Measurements from ENCODE around the gene MINDY4. TPM values are rescaled to one million over a fixed set of nuclear protein-coding genes. Genes with fewer than 3 reads are reported as not detected.

Gene MINDY4
- total RNA-seq, 2 donors from 2014 or later: 0.93 to 2.5 TPM

GRCh38 chr7:30844916-30845315, 73.7 kb downstream of the MINDY4 start:
- H3K9me3 Mint-ChIP-seq: no peaks in the 10 kb centered on the region
- H3K27ac Mint-ChIP-seq: no peak overlapping the region
- H3K36me3 Mint-ChIP-seq: no peaks in the 10 kb centered on the region
- ATAC-seq (no peak), DNase-seq (ENCODE audit: low spot score) (no peak)
- H3K4me3 Mint-ChIP-seq: no peak overlapping the region
- H3K4me1 Mint-ChIP-seq (ENCODE audit: low read depth in 2 of 2): no peaks in the 10 kb centered on the region
- H3K27me3 Mint-ChIP-seq: no peaks in the 10 kb centered on the region

GRCh38 chr7:30845426-30846135, 74.4 kb downstream of the MINDY4 start:
- Mint-ChIP-seq H3K27ac (no peak overlapping the region), H3K36me3 (no peaks in the 10 kb centered on the region), H3K4me1 (ENCODE audit: low read depth in 2 of 2) (no peaks in the 10 kb centered on the region), H3K9me3 (no peaks in the 10 kb centered on the region), H3K4me3 (no peak overlapping the region), H3K27me3 (no peaks in the 10 kb centered on the region)
- no peak for DNase-seq (ENCODE audit: low spot score)
- no peak for ATAC-seq

- no peaks in the 10 kb centered on the region for H3K9me3 Mint-ChIP-seq
- DNase-seq (ENCODE audit: low spot score): no peak
- ATAC-seq: no peak
- H3K4me3 Mint-ChIP-seq: no peak overlapping the region
- H3K4me1 Mint-ChIP-seq (ENCODE audit: low read depth in 2 of 2): no peaks in the 10 kb centered on the region
- no peak overlapping the region for H3K27ac Mint-ChIP-seq
- H3K36me3 Mint-ChIP-seq: no peaks in the 10 kb centered on the region
- no peaks in the 10 kb centered on the region for H3K27me3 Mint-ChIP-seq
These were observed 75.2 kb downstream of the MINDY4 start for GRCh38 chr7:30846378-30846777.

GRCh38 chr7:30848121-30848855, 77.1 kb downstream of the MINDY4 start:
- H3K27ac Mint-ChIP-seq: no peak overlapping the region
- H3K4me3 Mint-ChIP-seq: no peak overlapping the region
- DNase-seq (ENCODE audit: low spot score) (no peak), ATAC-seq (no peak)
- H3K36me3 Mint-ChIP-seq: no peaks in the 10 kb centered on the region
- no peaks in the 10 kb centered on the region for H3K9me3 Mint-ChIP-seq
- H3K4me1 Mint-ChIP-seq (ENCODE audit: low read depth in 2 of 2): no peaks in the 10 kb centered on the region
- no peaks in the 10 kb centered on the region for H3K27me3 Mint-ChIP-seq

GRCh38 chr7:30849565-30849964, 78.3 kb downstream of the MINDY4 start:
- DNase-seq (ENCODE audit: low spot score) (no peak), ATAC-seq (no peak)
- H3K4me3 Mint-ChIP-seq: no peak overlapping the region
- H3K4me1 Mint-ChIP-seq (ENCODE audit: low read depth in 2 of 2): no peaks in the 10 kb centered on the region
- H3K9me3 Mint-ChIP-seq: no peaks in the 10 kb centered on the region
- H3K27me3 Mint-ChIP-seq: no peaks in the 10 kb centered on the region
- no peaks in the 10 kb centered on the region for H3K36me3 Mint-ChIP-seq
- H3K27ac Mint-ChIP-seq: no peak overlapping the region

- no peak overlapping the region for H3K27ac Mint-ChIP-seq
- ATAC-seq (no peak), DNase-seq (ENCODE audit: low spot score) (no peak)
- H3K9me3 Mint-ChIP-seq: no peaks in the 10 kb centered on the region
- no peaks in the 10 kb centered on the region for H3K4me1 Mint-ChIP-seq (ENCODE audit: low read depth in 2 of 2)
- no peaks in the 10 kb centered on the region for H3K36me3 Mint-ChIP-seq
- H3K27me3 Mint-ChIP-seq: no peaks in the 10 kb centered on the region
- H3K4me3 Mint-ChIP-seq: no peak overlapping the region
These were observed 79.2 kb downstream of the MINDY4 start for GRCh38 chr7:30850426-30850825.

- H3K4me3 Mint-ChIP-seq: no peak overlapping the region
- DNase-seq (ENCODE audit: low spot score): no peak
- H3K36me3 Mint-ChIP-seq: no peaks in the 10 kb centered on the region
- ATAC-seq: no peak
- H3K9me3 Mint-ChIP-seq: no peaks in the 10 kb centered on the region
- H3K4me1 Mint-ChIP-seq (ENCODE audit: low read depth in 2 of 2): no peaks in the 10 kb centered on the region
- no peak overlapping the region for H3K27ac Mint-ChIP-seq
- no peaks in the 10 kb centered on the region for H3K27me3 Mint-ChIP-seq
These were observed 80.6 kb downstream of the MINDY4 start for GRCh38 chr7:30851651-30852307.

- Mint-ChIP-seq H3K36me3 (no peaks in the 10 kb centered on the region), H3K27ac (no peak overlapping the region), H3K4me3 (no peak overlapping the region), H3K9me3 (no peaks in the 10 kb centered on the region), H3K27me3 (no peaks in the 10 kb centered on the region), H3K4me1 (ENCODE audit: low read depth in 2 of 2) (no peaks in the 10 kb centered on the region)
- DNase-seq (ENCODE audit: low spot score) (no peak), ATAC-seq (no peak)
These were observed 81.1 kb downstream of the MINDY4 start for GRCh38 chr7:30852308-30852684.

- ATAC-seq (no peak), DNase-seq (ENCODE audit: low spot score) (no peak)
These were observed 81.6 kb downstream of the MINDY4 start for GRCh38 chr7:30852744-30853288.

GRCh38 chr7:30853576-30853975, 82.4 kb downstream of the MINDY4 start:
- no peaks in the 10 kb centered on the region for H3K9me3 Mint-ChIP-seq
- no peak for DNase-seq (ENCODE audit: low spot score)
- H3K36me3 Mint-ChIP-seq: no peaks in the 10 kb centered on the region
- H3K27me3 Mint-ChIP-seq: no peaks in the 10 kb centered on the region
- H3K27ac Mint-ChIP-seq: no peak overlapping the region
- no peaks in the 10 kb centered on the region for H3K4me1 Mint-ChIP-seq (ENCODE audit: low read depth in 2 of 2)
- peak in 1 of 2 donors; percentile 5 for ATAC-seq
- H3K4me3 Mint-ChIP-seq: no peak overlapping the region

More at GRCh38 chr7:30852744-30853288, 81.6 kb downstream of the MINDY4 start:
- no peaks in the 10 kb centered on the region for H3K27me3 Mint-ChIP-seq
- no peaks in the 10 kb centered on the region for H3K9me3 Mint-ChIP-seq
- no peaks in the 10 kb centered on the region for H3K36me3 Mint-ChIP-seq
- H3K4me3 Mint-ChIP-seq: no peak overlapping the region
- no peak overlapping the region for H3K27ac Mint-ChIP-seq
- H3K4me1 Mint-ChIP-seq (ENCODE audit: low read depth in 2 of 2): no peaks in the 10 kb centered on the region

- Mint-ChIP-seq H3K36me3 (no peaks in the 10 kb centered on the region), H3K4me3 (no peak overlapping the region), H3K4me1 (ENCODE audit: low read depth in 2 of 2) (no peaks in the 10 kb centered on the region), H3K27ac (no peak overlapping the region), H3K9me3 (no peaks in the 10 kb centered on the region), H3K27me3 (no peaks in the 10 kb centered on the region)
- no peak for DNase-seq (ENCODE audit: low spot score)
- no peak for ATAC-seq
These were observed 84.7 kb downstream of the MINDY4 start for GRCh38 chr7:30855936-30856335.

- no peak for ATAC-seq
- no peaks in the 10 kb centered on the region for H3K36me3 Mint-ChIP-seq
- no peaks in the 10 kb centered on the region for H3K9me3 Mint-ChIP-seq
- H3K27me3 Mint-ChIP-seq: no peaks in the 10 kb centered on the region
- no peak overlapping the region for H3K27ac Mint-ChIP-seq
- no peak for DNase-seq (ENCODE audit: low spot score)
- no peaks in the 10 kb centered on the region for H3K4me1 Mint-ChIP-seq (ENCODE audit: low read depth in 2 of 2)
- no peak overlapping the region for H3K4me3 Mint-ChIP-seq
These were observed 87.4 kb downstream of the MINDY4 start for GRCh38 chr7:30858576-30858975.

- DNase-seq (ENCODE audit: low spot score) (no peak), ATAC-seq (peak in 1 of 2 donors; percentile 11)
- Mint-ChIP-seq H3K4me1 (ENCODE audit: low read depth in 2 of 2) (no peaks in the 10 kb centered on the region), H3K36me3 (no peaks in the 10 kb centered on the region), H3K4me3 (no peak overlapping the region), H3K27me3 (no peaks in the 10 kb centered on the region), H3K27ac (no peak overlapping the region), H3K9me3 (no peaks in the 10 kb centered on the region)
These were observed 88.2 kb downstream of the MINDY4 start for GRCh38 chr7:30859202-30859939.
